D721Med (cell line): ENCODE results near the gene WDR5.

Source experiments
- DNase-seq: peaks from one replicate; pipeline ENCODE4 v3.0.0; 2011; ENCODE audit warnings: low spot score; ENCODE audit not compliant: insufficient read length
- FAIRE-seq: peaks from 2 replicates; lab custom pipeline; 2011; peaks lifted over from hg19 to GRCh38; lab: Jason Lieb, UNC
- CTCF ChIP-seq: IDR thresholded peaks from 2 replicates; pipeline ENCODE4 v1.5.1; 2012; ENCODE audit warnings: mild to moderate bottlenecking, control low read depth; ENCODE audit not compliant: insufficient read depth; ENCODE audit errors: missing control alignments

WDR5 gene

GRCh38 chr9:134154262-134154701 lies 18.4 kb downstream of the WDR5 start:
- FAIRE-seq = no peak
- no peak for TF ChIP-seq CTCF
- no peak for DNase-seq

GRCh38 chr9:134155812-134156377 lies 20.0 kb downstream of the WDR5 start:
- DNase-seq = no peak

GRCh38 chr9:134156564-134157377 lies 20.9 kb downstream of the WDR5 start:
- no peak for DNase-seq
- TF ChIP-seq CTCF = no peak
- no peak for FAIRE-seq

More at GRCh38 chr9:134155812-134156377, 20.0 kb downstream of the WDR5 start:
- no peak for FAIRE-seq
- TF ChIP-seq CTCF = no peak

GRCh38 chr9:134157378-134157885 lies 21.6 kb downstream of the WDR5 start:
- FAIRE-seq (no peak), DNase-seq (no peak)
- TF ChIP-seq CTCF = no peak

GRCh38 chr9:134158242-134158641 lies 22.4 kb downstream of the WDR5 start:
- FAIRE-seq (no peak), DNase-seq (no peak)
- no peak for TF ChIP-seq CTCF

DNA sequence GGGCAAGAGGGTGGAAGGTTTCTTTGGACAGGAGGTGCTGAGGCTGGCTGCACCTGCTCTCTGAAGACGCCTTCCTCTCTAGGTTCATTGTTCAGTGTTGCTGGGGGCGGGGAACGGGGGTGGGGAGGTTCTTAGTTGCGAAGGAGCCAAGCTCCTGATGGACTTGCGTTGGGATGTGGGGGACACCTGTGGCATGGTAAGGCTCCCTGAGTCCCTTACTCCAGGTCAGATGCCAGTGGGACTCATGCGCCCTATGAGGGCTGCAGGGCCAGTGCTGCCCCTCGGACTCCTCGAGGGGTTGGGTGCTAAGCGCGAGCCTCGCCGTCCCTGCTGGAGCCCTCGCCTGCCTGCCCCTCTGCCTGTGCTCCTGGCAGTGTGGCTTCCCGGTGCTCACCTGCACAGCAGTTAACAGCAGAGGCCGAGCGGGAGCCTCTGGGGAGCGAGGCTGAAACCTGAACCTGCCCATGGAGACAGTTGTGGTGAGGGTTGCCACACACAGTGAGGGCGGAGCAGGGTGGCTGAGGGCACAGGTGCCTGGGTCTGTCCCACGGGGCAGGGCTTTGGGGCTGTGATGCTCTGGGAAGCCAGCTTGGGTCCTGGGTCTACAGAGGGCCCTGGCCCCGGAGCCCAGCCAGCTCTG lies 23.0 kb downstream of the WDR5 start:
- FAIRE-seq = no peak
- TF ChIP-seq CTCF = no peak
- DNase-seq = no peak
